Stomach (tissue), 9 donors: ENCODE measurements around the gene CLTA. TPM values are rescaled to one million over a fixed set of nuclear protein-coding genes. Genes with fewer than 3 reads are reported as not detected.

Source experiments
- DNase-seq, 2 donors: peaks; one replicate each; pipeline versions ENCODE4 v3.0.0 to v3.0.0-alpha.2; 2013 to 2019
- H3K27ac ChIP-seq, 5 donors: fragments of 200-600 bp in 4 of 5; sonication (generic) in 4 of 5; one replicate each; pipeline ENCODE4 v1.5.1; 2013 to 2019; ENCODE audit warnings: mild to moderate bottlenecking in 1 of 5, moderate library complexity in 1 of 5
- H3K27me3 ChIP-seq, 3 donors: fragments of 200-600 bp; sonication (generic); one replicate each; pipeline ENCODE4 v1.5.1; 2017 to 2019; ENCODE audit warnings: mixed run types in 1 of 3
- H3K36me3 ChIP-seq, 4 donors: fragments of 200-600 bp; sonication (generic); 1 replicate in 3 of 4; 2 replicates in 1 of 4; pipeline ENCODE4 v1.5.1; 2016 to 2019
- H3K4me1 ChIP-seq, 4 donors: fragments of 200-600 bp; sonication (generic); one replicate each; pipeline ENCODE4 v1.5.1; 2016 to 2019
- H3K4me3 ChIP-seq, 4 donors: fragments of 200-600 bp; sonication (generic) in 3 of 4; one replicate each; pipeline ENCODE4 v1.5.1; 2016 to 2019; ENCODE audit warnings: mild to moderate bottlenecking in 1 of 4
- H3K9me3 ChIP-seq, 4 donors: fragments of 200-600 bp; sonication (generic); one replicate each; pipeline ENCODE4 v1.5.1; 2016 to 2019
- EP300 ChIP-seq: sonication (generic); formaldehyde crosslinking; IDR thresholded peaks from one replicate; pipeline ENCODE4 v1.6.1; 2017; ENCODE audit warnings: antibody characterized with exemption
- POLR2A ChIP-seq, 4 donors: fragments of 450-650 bp; IDR thresholded peaks; one replicate each; pipeline ENCODE4 v1.6.1; 2016; ENCODE audit warnings: antibody characterized with exemption in 4 of 4, control low read depth in 2 of 4, mild to moderate bottlenecking in 1 of 4, moderate library complexity in 1 of 4
- POLR2AphosphoS5 ChIP-seq, 3 donors: sonication (generic); formaldehyde crosslinking; IDR thresholded peaks; one replicate each; pipeline ENCODE4 v1.6.1; 2016; ENCODE audit warnings: antibody characterized with exemption in 3 of 3
- WGBS, 5 donors: extraction: QIAGEN DNeasy Blood & Tissue Kit in 3 of 5; methylation state at CpG; one replicate each; pipeline versions ENCODE4 v1.1.5 to v1.1.7; 2013 to 2018; 5-methylcytosine and 5-hydroxymethylcytosine counted together
- intact Hi-C: fragments of 100-400 bp; cut with DNase I; formaldehyde crosslinking; loops from one replicate; pipeline ENCODE4 v1.15.1; 2023; ENCODE audit warnings: low total_unique reads
- polyA plus RNA-seq, 3 donors: library from polyadenylated mRNA; stranded (reverse); fragments of 200-250 nt; gene quantifications; one replicate each; pipeline ENCODE4 v1.2.3, GENCODE V29; 2013
- total RNA-seq, 5 donors: library from RNA; depleted of rRNA; stranded (reverse); fragments of >200 nt; gene quantifications; one replicate each; pipeline versions ENCODE4 v1.1.0 to v1.2.3, GENCODE V29; 2014 to 2016
- TF ChIP-seq, protein P1 (sequence below), 7 experiments: fragments of 450-650 bp in 4 of 7; fragments of 200-600 bp in 3 of 7; sonication (generic) in 3 of 7; IDR thresholded peaks; one replicate each; pipeline ENCODE4 v1.5.1; 2016 to 2019; ENCODE audit warnings: antibody characterized with exemption in 7 of 7, control low read depth in 2 of 7, mild to moderate bottlenecking in 1 of 7
- donor health status: healthy with polysubstance abuse.
- donor health status: Bipolar disorder and iron deficiency.
- donor health status: healthy.

CLTA gene
- total and polyA plus RNA-seq, 8 donors, result 25.1 to 890 (median 150) TPM

- intact Hi-C loops, result loop anchor here (5.0 kb wide), 1 partner anchor 136 kb away; no protein-coding TSS in a partner anchor
- peaks cover 31 to 56% (median 41%) of the 10 kb centered on the region in 4 donors for H3K4me1 ChIP-seq
- TF ChIP-seq POLR2AphosphoS5 (IDR thresholded peaks at IDR 0.05), result no peak
- TF ChIP-seq, protein P1, sequence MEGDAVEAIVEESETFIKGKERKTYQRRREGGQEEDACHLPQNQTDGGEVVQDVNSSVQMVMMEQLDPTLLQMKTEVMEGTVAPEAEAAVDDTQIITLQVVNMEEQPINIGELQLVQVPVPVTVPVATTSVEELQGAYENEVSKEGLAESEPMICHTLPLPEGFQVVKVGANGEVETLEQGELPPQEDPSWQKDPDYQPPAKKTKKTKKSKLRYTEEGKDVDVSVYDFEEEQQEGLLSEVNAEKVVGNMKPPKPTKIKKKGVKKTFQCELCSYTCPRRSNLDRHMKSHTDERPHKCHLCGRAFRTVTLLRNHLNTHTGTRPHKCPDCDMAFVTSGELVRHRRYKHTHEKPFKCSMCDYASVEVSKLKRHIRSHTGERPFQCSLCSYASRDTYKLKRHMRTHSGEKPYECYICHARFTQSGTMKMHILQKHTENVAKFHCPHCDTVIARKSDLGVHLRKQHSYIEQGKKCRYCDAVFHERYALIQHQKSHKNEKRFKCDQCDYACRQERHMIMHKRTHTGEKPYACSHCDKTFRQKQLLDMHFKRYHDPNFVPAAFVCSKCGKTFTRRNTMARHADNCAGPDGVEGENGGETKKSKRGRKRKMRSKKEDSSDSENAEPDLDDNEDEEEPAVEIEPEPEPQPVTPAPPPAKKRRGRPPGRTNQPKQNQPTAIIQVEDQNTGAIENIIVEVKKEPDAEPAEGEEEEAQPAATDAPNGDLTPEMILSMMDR (IDR thresholded peaks at IDR 0.05), result no peak
- TF ChIP-seq EP300, result no peak
- no peak for TF ChIP-seq POLR2A (IDR thresholded peaks at IDR 0.05)
- peak overlapping the region in 4 of 5 donors; percentile 88 to 98 (median 94) for H3K27ac ChIP-seq
- no peaks in the 10 kb centered on the region for H3K9me3 ChIP-seq
- peaks cover 0 to 14% (median 9%) of the 10 kb centered on the region in 4 donors for H3K36me3 ChIP-seq
- WGBS, 5 donors, result 0 to 3% (median 1%) methylated on average over 7 of the region's 7 CpGs
- DNase-seq, result no peak
- H3K4me3 ChIP-seq, result peak overlapping the region; percentile 73 to 98 (median 90)
- no peaks in the 10 kb centered on the region for H3K27me3 ChIP-seq
Measured at GRCh38 chr9:36191686-36192085, 965 bp downstream of the CLTA start.

DNA sequence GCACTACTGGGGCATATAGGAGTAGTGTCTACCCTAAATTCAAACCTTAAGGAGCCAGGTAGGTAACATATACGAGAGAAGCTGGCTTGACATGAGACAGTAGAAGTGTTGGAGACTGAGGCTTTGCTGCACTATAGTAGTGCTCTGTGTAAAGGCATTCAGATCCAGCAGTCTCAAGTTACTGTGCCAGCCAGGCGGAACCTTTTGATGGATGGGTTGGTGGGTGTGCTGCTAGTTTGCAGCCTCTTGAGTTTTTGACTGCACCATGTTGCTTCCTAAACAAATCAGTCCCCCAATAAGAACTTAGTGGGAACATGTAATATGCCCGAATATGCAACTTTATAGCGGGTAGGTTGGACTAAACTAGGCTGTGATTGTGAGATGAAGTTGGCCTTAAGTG, 1.5 kb downstream of the CLTA start:
- peak overlapping the region in 2 of 5 donors; percentile 88 to 98 for H3K27ac ChIP-seq

GRCh38 chr9:36193023-36193422, 2.3 kb downstream of the CLTA start:
- no peak for DNase-seq
- Histone ChIP-seq H3K27me3 (no peaks in the 10 kb centered on the region), H3K4me1 (peaks cover 31 to 65% (median 49%) of the 10 kb centered on the region in 4 donors), H3K9me3 (no peaks in the 10 kb centered on the region), H3K27ac (no peak overlapping the region), H3K36me3 (peaks cover 0 to 28% (median 16%) of the 10 kb centered on the region in 4 donors), H3K4me3 (peak overlapping the region; percentile 9 to 98 (median 84))
- WGBS, 5 donors, result 53 to 77% (median 70%) methylated on average over 3 of the region's 3 CpGs
- intact Hi-C loops, result loop anchor here (5.0 kb wide), 1 partner anchor 134 kb away; no protein-coding TSS in a partner anchor
- TF ChIP-seq EP300 (no peak), POLR2A (IDR thresholded peaks at IDR 0.05) (no peak), POLR2AphosphoS5 (IDR thresholded peaks at IDR 0.05) (no peak)
- TF ChIP-seq, protein P1 (IDR thresholded peaks at IDR 0.05), result no peak

More for the DNA sequence above, 1.5 kb downstream of the CLTA start:
- TF ChIP-seq POLR2AphosphoS5 (IDR thresholded peaks at IDR 0.05) (no peak), POLR2A (IDR thresholded peaks at IDR 0.05) (no peak), EP300 (no peak)
- TF ChIP-seq, protein P1 (IDR thresholded peaks at IDR 0.05), result no peak
- Histone ChIP-seq H3K4me3 (peak overlapping the region; percentile 73 to 98 (median 90)), H3K27me3 (no peaks in the 10 kb centered on the region), H3K36me3 (peaks cover 0 to 19% (median 11%) of the 10 kb centered on the region in 4 donors), H3K4me1 (peaks cover 31 to 61% (median 46%) of the 10 kb centered on the region in 4 donors), H3K9me3 (no peaks in the 10 kb centered on the region)
- DNase-seq, result no peak
- intact Hi-C loops, result loop anchor here (5.0 kb wide), 1 partner anchor 135 kb away; no protein-coding TSS in a partner anchor
- WGBS, 5 donors, result 53 to 63% (median 54%) methylated on average over 4 of the region's 4 CpGs

DNA sequence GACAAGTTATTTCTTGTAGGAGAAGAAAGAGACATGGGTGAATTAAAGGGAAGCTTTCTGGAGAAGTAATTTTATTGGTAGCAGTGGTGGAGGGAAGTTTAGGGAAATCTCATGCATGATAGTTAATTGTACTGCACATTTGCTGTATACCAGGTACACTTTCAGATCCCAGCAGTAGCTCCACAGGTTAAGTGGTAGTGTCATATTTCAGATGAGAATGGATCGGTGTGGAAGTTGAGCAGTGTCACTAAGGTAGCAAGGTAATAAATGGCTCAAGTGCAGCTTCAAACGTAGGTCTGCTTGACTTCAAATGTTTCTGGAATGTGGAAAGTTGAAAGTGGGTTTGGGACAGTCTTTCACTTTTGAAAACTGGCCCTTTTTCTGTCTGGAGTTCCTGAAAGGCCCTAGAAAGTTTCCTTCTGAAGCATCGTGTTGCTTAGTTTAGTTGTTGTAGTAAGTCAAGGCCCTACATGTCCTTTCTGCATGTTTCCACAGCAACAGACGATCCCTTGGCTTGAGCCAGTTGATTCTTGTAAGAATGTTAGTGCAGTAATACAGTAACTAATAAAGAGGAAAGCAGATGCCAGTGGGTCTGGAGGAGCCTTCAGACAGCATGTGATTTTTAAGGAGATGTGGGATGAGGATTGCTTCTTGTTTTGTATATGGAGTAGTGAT, 3.7 kb downstream of the CLTA start:
- DNase-seq, result no peak
- intact Hi-C loops, result loop anchor here (5.0 kb wide), 1 partner anchor 133 kb away; no protein-coding TSS in a partner anchor
- H3K27me3 ChIP-seq, result no peaks in the 10 kb centered on the region
- H3K36me3 ChIP-seq, result peaks cover 7 to 41% (median 31%) of the 10 kb centered on the region in 4 donors
- no peaks in the 10 kb centered on the region for H3K9me3 ChIP-seq
- peak overlapping the region in 1 of 4 donors; percentile 98 for H3K4me3 ChIP-seq
- peaks cover 31 to 65% (median 49%) of the 10 kb centered on the region in 4 donors for H3K4me1 ChIP-seq
- no peak overlapping the region for H3K27ac ChIP-seq
- WGBS, 5 donors, result 31 to 41% (median 36%) methylated on average over 4 of the region's 4 CpGs
- no peak for TF ChIP-seq EP300
- TF ChIP-seq POLR2A (IDR thresholded peaks at IDR 0.05), result no peak
- no peak for TF ChIP-seq POLR2AphosphoS5 (IDR thresholded peaks at IDR 0.05)
- TF ChIP-seq, protein P1 (IDR thresholded peaks at IDR 0.05), result no peak
